HuH-7 (cell line): Measurements from ENCODE around the gene PTPN4.

Source experiments
- DNase-seq: peaks from one replicate; pipeline ENCODE4 v3.0.0; 2011; ENCODE audit warnings: low spot score

The PTPN4 gene

GRCh38 chr2:119809339-119810048 is 49.8 kb downstream of the PTPN4 start:
- DNase-seq = no peak

GRCh38 chr2:119810049-119810630 is 50.4 kb downstream of the PTPN4 start:
- DNase-seq = no peak

- DNase-seq = no peak
These were observed 54.5 kb downstream of the PTPN4 start for GRCh38 chr2:119814216-119814615.

GRCh38 chr2:119818792-119819191 is 59.1 kb downstream of the PTPN4 start:
- DNase-seq = no peak

GRCh38 chr2:119819846-119820245 is 60.1 kb downstream of the PTPN4 start:
- no peak for DNase-seq

- no peak for DNase-seq
These were observed 60.6 kb downstream of the PTPN4 start for GRCh38 chr2:119820275-119820674.

GRCh38 chr2:119821266-119821665 is 61.5 kb downstream of the PTPN4 start:
- no peak for DNase-seq

- no peak for DNase-seq
These were observed 64.1 kb downstream of the PTPN4 start for GRCh38 chr2:119823734-119824334.

- DNase-seq = peak; percentile 39
These were observed 66.7 kb downstream of the PTPN4 start for GRCh38 chr2:119826370-119826961.

- DNase-seq = no peak
These were observed 68.3 kb downstream of the PTPN4 start for GRCh38 chr2:119827866-119828507.

- no peak for DNase-seq
These were observed 76.9 kb downstream of the PTPN4 start for GRCh38 chr2:119836455-119837142.

GRCh38 chr2:119837350-119837749 is 77.6 kb downstream of the PTPN4 start:
- DNase-seq = no peak

- DNase-seq = no peak
These were observed 78.0 kb downstream of the PTPN4 start for GRCh38 chr2:119837759-119838158.

GRCh38 chr2:119838179-119838578 is 78.5 kb downstream of the PTPN4 start:
- DNase-seq = no peak

GRCh38 chr2:119841550-119841949 is 81.8 kb downstream of the PTPN4 start:
- DNase-seq = peak; percentile 49

GRCh38 chr2:119846021-119846420 is 86.3 kb downstream of the PTPN4 start:
- no peak for DNase-seq

- no peak for DNase-seq
These were observed 90.3 kb downstream of the PTPN4 start for GRCh38 chr2:119849838-119850565.

GRCh38 chr2:119852214-119852613 is 92.5 kb downstream of the PTPN4 start:
- no peak for DNase-seq

GRCh38 chr2:119853777-119854399 is 94.2 kb downstream of the PTPN4 start:
- DNase-seq = no peak

- DNase-seq = no peak
These were observed 96.8 kb downstream of the PTPN4 start for GRCh38 chr2:119856469-119856901.

GRCh38 chr2:119857742-119858141 is 98.0 kb downstream of the PTPN4 start:
- DNase-seq = no peak
